WERI-Rb-1 (cell line): ENCODE data around the gene ITPRID1.
"Not testable (repeated sequence)": the region's sequence is repeated elsewhere in the genome, so short reads cannot be mapped to it uniquely, and the experiment has no call there.

ENCODE experiments used
- DNase-seq: peaks from one replicate; pipeline ENCODE4 v3.0.0-alpha.2; 2020
- H3K27ac ChIP-seq: fragments of 250-450 bp; sonication (Bioruptor Pico); 2 replicates; pipeline ENCODE4 v1.5.1; 2020; ENCODE audit warnings: mild to moderate bottlenecking, moderate library complexity
- H3K27me3 ChIP-seq: fragments of 250-450 bp; sonication (Bioruptor Pico); 2 replicates; pipeline ENCODE4 v1.5.1; 2021; ENCODE audit warnings: mild to moderate bottlenecking, low read depth, moderate library complexity; ENCODE audit not compliant: insufficient read depth, severe bottlenecking
- H3K36me3 ChIP-seq: fragments of 250-450 bp; sonication (Bioruptor Pico); 2 replicates; pipeline ENCODE4 v1.5.1; 2020; ENCODE audit warnings: mild to moderate bottlenecking, moderate library complexity
- H3K4me3 ChIP-seq: 2 replicates; pipeline ENCODE4 v1.5.1; 2011; ENCODE audit warnings: low read depth, mild to moderate bottlenecking, control low read depth, low read length
- H3K9me3 ChIP-seq: fragments of 250-450 bp; sonication (Bioruptor Pico); 2 replicates; pipeline ENCODE4 v1.5.1; 2021; ENCODE audit warnings: mild to moderate bottlenecking, moderate library complexity; ENCODE audit not compliant: severe bottlenecking
- CTCF ChIP-seq: IDR thresholded peaks from 2 replicates; pipeline ENCODE4 v1.5.1; 2011; ENCODE audit warnings: low read depth, mild to moderate bottlenecking, control low read depth, inconsistent platforms, low read length

The ITPRID1 gene

GRCh38 chr7:31513790-31514189 lies at the start of gene ITPRID1:
Gene ITPRID1, plus strand, starts transcription at chr7:31514090. Its CDS starts 38,935 bp downstream, at chr7:31553025.
- Histone ChIP-seq H3K27ac (no peak within 1 kb of the TSS), H3K9me3 (peaks cover 3% of the 10 kb centered on the region), H3K27me3 (peaks cover 3% of the 10 kb centered on the region), H3K36me3 (no peaks in the 10 kb centered on the region), H3K4me3 (no peak within 1 kb of the TSS)
- TF ChIP-seq CTCF, result no peak
- DNase-seq, result no peak

- no peak for TF ChIP-seq CTCF
- peaks cover 5% of the 10 kb centered on the region for H3K27me3 ChIP-seq
- H3K4me3 ChIP-seq, result no peak overlapping the region
- no peaks in the 10 kb centered on the region for H3K9me3 ChIP-seq
- H3K27ac ChIP-seq, result no peak overlapping the region
- DNase-seq, result no peak
- H3K36me3 ChIP-seq, result no peaks in the 10 kb centered on the region
These were observed 49.3 kb upstream of the ITPRID1 start for GRCh38 chr7:31464601-31465000.

- Histone ChIP-seq H3K4me3 (no peak overlapping the region), H3K27ac (no peak overlapping the region)
- no peak for DNase-seq
These were observed 48.6 kb upstream of the ITPRID1 start for GRCh38 chr7:31465285-31465684.

GRCh38 chr7:31466036-31466435 lies 47.9 kb upstream of the ITPRID1 start:
- H3K36me3 ChIP-seq, result no peaks in the 10 kb centered on the region
- H3K4me3 ChIP-seq, result no peak overlapping the region
- H3K27me3 ChIP-seq, result peaks cover 2% of the 10 kb centered on the region
- no peak for TF ChIP-seq CTCF
- H3K9me3 ChIP-seq, result no peaks in the 10 kb centered on the region
- no peak overlapping the region for H3K27ac ChIP-seq
- no peak for DNase-seq

More at GRCh38 chr7:31465285-31465684, 48.6 kb upstream of the ITPRID1 start:
- no peak for TF ChIP-seq CTCF
- Histone ChIP-seq H3K27me3 (peaks cover 5% of the 10 kb centered on the region), H3K36me3 (no peaks in the 10 kb centered on the region), H3K9me3 (no peaks in the 10 kb centered on the region)

GRCh38 chr7:31470883-31471282 lies 43.0 kb upstream of the ITPRID1 start:
- peak; percentile 40 for DNase-seq
- not testable (repeated sequence) for H3K4me3 ChIP-seq, H3K27me3 ChIP-seq, H3K9me3 ChIP-seq, H3K27ac ChIP-seq, H3K36me3 ChIP-seq

GRCh38 chr7:31475368-31475767 lies 38.5 kb upstream of the ITPRID1 start:
- no peaks in the 10 kb centered on the region for H3K9me3 ChIP-seq
- H3K36me3 ChIP-seq, result no peaks in the 10 kb centered on the region
- no peak overlapping the region for H3K27ac ChIP-seq
- no peak for DNase-seq
- TF ChIP-seq CTCF, result no peak
- no peak overlapping the region for H3K4me3 ChIP-seq
- no peaks in the 10 kb centered on the region for H3K27me3 ChIP-seq
